ENCODE results near the gene PRDM16. TPM values are rescaled to one million over a fixed set of nuclear protein-coding genes. Genes with fewer than 3 reads are reported as not detected.

PRDM16 gene
- total RNA-seq, 1 experiment from 2014 or later: 0.17 TPM

GRCh38 chr1:3353876-3354275, 284.9 kb downstream of the PRDM16 start:
- Histone ChIP-seq H3K18ac (ENCODE audit: insufficient read length, low read depth, low read length) (no peak overlapping the region), H2BK5ac (ENCODE audit: insufficient read length, low read length) (no peak overlapping the region), H4K8ac (replicated peaks; ENCODE audit: insufficient read length, low read depth, low read length) (no peak overlapping the region), H4K91ac (ENCODE audit: insufficient read length, low read depth, low read length) (no peak overlapping the region), H2AK5ac (ENCODE audit: insufficient read length, low read length) (no peak overlapping the region), H3K23ac (ENCODE audit: insufficient read length, low read depth, low read length) (no peak overlapping the region), H3K9me3 (ENCODE audit: control insufficient read depth, low read depth, low read length) (no peaks in the 10 kb centered on the region), H3K23me2 (ENCODE audit: insufficient read length, low read depth, low read length, poor library complexity, severe bottlenecking) (no peaks in the 10 kb centered on the region), H3K27ac (ENCODE audit: insufficient read length, low read depth, low read length) (no peak overlapping the region), H3K56ac (ENCODE audit: insufficient read length, low read depth, low read length) (no peak overlapping the region), H4K20me1 (ENCODE audit: control insufficient read depth, insufficient read depth, insufficient read length) (peaks cover 4% of the 10 kb centered on the region), H3K79me2 (ENCODE audit: insufficient read depth, low read length) (no peaks in the 10 kb centered on the region), H2BK120ac (ENCODE audit: low read depth, low read length, poor library complexity, severe bottlenecking) (no peak overlapping the region), H3K4me2 (ENCODE audit: insufficient read depth, insufficient read length, low read length) (no peak overlapping the region), H2BK20ac (ENCODE audit: low read depth, low read length, poor library complexity, severe bottlenecking) (no peak overlapping the region), H2AFZ (ENCODE audit: low read length) (no peak overlapping the region), H3K27me3 (ENCODE audit: insufficient read depth, low read length) (no peaks in the 10 kb centered on the region), H3T11ph (ENCODE audit: low read length) (no peak overlapping the region), H3K4ac (ENCODE audit: low read depth, low read length) (no peak overlapping the region), H3K4me1 (ENCODE audit: insufficient read depth, low read length) (no peaks in the 10 kb centered on the region), H3K79me1 (ENCODE audit: insufficient read depth, low read depth, low read length, poor library complexity, severe bottlenecking) (no peaks in the 10 kb centered on the region), H3K9ac (ENCODE audit: extremely low read depth, insufficient read length, low read length) (no peak overlapping the region), H2BK15ac (ENCODE audit: low read depth, low read length) (no peak overlapping the region), H3K14ac (ENCODE audit: insufficient read depth, low read length) (no peak overlapping the region), H2BK12ac (ENCODE audit: insufficient read length, low read depth, low read length) (no peak overlapping the region), H4K5ac (ENCODE audit: insufficient read length, low read depth, low read length) (no peak overlapping the region)
- Mint-ChIP-seq H3K27me3 (ENCODE audit: low read depth) (peaks cover 3% of the 10 kb centered on the region), H3K4me1 (peaks cover 17 to 35% of the 10 kb centered on the region in 2 experiments), H3K9me3 (no peaks in the 10 kb centered on the region; a peak in 1 of 5 replicates), H3K27ac (no peak overlapping the region), H3K4me3 (no peak overlapping the region), H3K36me3 (ENCODE audit: insufficient read depth in 1 of 3, low read depth in 3 of 3) (no peaks in the 10 kb centered on the region)
- no peak for DNase-seq
- no CpG with 5 or more reads among the region's 8 CpGs for WGBS (ENCODE audit: extremely low coverage, insufficient read length, low lambda C conversion rate)
- TF ChIP-seq CTCF (conservative IDR thresholded peaks at IDR 0.05): no peak

Measured in H9 (cell line).